HG02852 (cell line): ENCODE results near the gene SPEG.

Source experiments
- ATAC-seq: cut with Tn5 transposase; IDR thresholded peaks from one replicate; pipeline ENCODE4 v1.9.1; 2021; ENCODE audit warnings: mild to moderate bottlenecking, moderate library complexity; ENCODE audit not compliant: unreplicated experiment

The SPEG gene

DNA sequence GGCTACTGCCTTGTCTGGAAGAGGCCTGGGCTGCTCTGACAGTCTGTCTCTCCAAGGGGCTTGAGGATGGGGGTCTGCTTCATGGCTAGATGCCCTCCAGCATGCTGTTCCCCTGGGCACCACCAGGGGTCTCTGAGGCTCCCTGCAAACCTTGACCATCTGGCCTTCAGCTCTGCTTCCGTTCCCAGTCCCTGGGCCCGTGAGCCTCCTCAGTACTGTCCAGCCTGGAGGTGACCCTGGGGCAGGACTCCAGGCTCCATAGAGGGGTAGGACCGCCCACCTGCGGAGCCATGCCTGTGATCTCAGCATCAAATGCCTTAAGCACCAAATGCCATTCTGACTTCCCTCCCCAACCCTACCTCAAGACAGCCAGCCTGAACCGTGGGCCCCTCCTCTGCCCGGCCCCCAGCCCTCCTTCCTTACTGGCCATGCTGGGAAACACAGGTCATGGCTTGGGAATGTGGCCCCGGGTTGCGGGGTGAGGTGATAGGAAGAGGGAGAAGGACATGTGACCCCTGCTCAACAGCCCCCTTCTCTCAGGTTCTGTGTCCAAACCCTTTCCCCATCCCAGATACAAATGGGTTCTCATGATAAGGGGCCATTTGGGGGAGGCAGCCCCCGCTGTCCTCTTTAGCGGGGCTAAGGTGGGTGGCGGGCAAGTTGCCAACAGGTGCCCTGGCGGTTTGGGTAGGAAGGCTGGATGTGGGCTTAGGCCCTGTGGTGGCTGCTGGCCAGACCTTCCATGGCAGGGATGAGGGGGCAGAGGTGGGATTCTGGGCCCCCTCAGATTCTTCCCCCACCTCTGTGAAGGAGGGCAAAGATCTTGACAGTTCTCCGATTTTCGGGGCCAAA, 25.0 kb downstream of the SPEG start:
- peak; percentile 68 for ATAC-seq

GRCh38 chr2:219460424-219460926, 25.8 kb downstream of the SPEG start:
- ATAC-seq, result no peak

- ATAC-seq, result no peak
Observed at GRCh38 chr2:219461047-219461514, 26.4 kb downstream of the SPEG start.

- ATAC-seq, result no peak
Observed at GRCh38 chr2:219461669-219462068, 27.0 kb downstream of the SPEG start.

DNA sequence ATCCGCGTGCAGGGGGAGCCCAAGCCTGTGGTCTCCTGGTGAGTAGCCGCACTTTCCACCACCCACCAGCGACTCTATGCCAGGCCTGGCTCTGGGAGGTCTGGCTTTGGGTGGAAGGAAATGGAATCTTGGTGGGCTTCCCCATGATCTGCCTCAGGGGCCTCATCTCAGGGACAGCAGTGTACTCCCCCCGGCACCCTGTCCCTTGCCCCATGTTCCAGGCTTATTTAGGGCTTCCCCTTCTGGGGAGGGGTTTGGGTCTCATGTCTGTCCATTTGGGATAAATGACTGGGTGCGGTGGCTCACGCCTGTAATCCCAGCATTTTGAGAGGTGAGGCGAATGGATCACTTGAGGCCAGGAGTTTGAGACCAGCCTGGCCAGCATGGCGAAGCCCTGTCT, 27.7 kb downstream of the SPEG start:
- no peak for ATAC-seq

DNA sequence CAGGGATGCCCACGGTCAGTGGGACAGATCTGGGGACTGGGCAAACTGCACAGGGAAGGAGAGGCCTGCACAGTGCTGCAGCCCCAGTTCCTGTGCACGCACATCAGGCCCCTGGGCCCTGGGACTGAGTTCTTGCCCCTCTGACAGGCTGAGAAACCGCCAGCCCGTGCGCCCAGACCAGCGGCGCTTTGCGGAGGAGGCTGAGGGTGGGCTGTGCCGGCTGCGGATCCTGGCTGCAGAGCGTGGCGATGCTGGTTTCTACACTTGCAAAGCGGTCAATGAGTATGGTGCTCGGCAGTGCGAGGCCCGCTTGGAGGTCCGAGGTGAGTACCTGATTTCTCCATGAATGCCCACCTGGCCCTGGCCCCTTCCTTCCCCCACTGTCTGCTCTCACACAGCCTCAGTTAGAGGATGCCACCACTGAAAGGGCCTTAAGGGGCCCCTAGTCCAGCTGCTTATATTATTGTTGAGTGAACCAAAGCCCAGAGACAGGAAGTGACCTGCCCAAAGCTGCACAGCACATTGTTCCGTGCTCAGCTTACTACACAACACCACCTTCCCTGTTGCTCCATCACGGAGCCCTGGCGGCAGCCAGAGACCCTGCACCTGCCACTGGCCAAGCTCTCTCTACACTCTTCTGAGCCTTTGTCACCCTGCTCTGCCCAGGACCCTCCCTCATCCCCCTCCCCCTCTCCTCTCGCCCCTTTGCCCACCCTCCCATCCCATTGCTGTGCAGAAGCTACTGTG, 29.8 kb downstream of the SPEG start:
- no peak for ATAC-seq

GRCh38 chr2:219465659-219466561, 31.3 kb downstream of the SPEG start:
- no peak for ATAC-seq

- ATAC-seq, result no peak
Observed at GRCh38 chr2:219466816-219467735, 32.4 kb downstream of the SPEG start.

- no peak for ATAC-seq
Observed at GRCh38 chr2:219467736-219468075, 33.1 kb downstream of the SPEG start.

DNA sequence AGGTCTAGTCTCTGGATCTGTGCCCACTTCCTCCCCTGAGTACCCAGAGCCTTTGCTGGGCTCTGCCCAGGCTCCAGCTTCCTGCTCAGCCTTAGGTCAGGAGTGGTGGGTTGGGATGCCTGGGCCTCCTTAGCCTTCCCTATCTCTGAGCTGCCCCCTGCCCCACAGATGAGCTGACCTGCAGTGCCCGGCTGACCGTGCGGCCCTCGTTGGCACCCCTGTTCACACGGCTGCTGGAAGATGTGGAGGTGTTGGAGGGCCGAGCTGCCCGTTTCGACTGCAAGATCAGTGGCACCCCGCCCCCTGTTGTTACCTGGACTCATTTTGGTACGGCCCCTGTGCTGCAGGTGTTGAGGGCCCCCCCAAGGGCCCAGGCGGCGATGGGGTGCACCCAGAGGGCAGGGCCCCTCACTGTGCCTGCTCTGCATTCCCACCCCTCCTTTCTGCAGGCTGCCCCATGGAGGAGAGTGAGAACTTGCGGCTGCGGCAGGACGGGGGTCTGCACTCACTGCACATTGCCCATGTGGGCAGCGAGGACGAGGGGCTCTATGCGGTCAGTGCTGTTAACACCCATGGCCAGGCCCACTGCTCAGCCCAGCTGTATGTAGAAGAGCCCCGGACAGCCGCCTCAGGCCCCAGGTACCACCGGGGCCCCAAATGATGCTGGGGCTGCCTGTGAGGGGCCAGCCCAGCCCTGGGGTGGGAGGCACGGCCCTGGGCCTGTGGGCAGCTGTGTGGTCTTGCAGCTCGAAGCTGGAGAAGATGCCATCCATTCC, 34.0 kb downstream of the SPEG start:
- no peak for ATAC-seq

GRCh38 chr2:219469186-219469724, 34.6 kb downstream of the SPEG start:
- no peak for ATAC-seq

- ATAC-seq, result no peak
Observed at GRCh38 chr2:219470429-219470828, 35.8 kb downstream of the SPEG start.

DNA sequence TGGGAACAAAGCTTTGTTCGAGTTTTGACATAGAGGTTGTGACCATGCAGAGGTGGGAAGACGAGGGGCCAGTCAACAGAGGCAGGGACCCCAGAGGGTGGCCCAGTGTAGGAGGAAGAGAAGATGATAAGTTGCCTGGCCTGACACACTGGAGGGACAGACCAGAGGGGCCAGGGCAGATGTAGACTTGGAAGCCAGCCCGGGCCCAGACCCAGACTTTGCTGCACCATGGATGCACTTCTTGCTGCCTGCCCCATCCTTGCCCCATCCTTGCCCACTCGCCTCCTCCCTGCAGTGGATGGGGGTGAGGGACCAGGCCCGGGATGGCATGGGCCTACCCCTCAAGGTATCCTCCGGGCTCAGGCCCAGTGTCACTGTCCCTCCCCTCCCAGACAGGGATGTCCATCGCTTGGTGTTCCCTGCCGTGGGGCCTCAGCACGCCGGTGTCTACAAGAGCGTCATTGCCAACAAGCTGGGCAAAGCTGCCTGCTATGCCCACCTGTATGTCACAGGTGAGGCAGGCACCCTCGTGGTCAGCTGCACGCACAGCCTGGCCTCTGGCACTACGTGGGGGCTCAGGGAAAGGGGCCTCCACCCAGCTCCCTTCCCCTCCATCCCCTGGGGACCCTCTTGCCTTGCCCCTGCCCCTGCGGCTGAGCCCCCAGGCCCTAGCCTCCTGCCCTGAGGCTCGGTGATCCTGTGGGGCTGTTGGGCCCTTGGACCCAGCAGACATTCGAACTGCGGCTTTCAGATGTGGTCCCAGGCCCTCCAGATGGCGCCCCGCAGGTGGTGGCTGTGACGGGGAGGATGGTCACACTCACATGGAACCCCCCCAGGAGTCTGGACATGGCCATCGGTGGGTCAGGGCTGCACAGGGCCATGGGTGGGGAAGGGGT, 37.1 kb downstream of the SPEG start:
- no peak for ATAC-seq

- no peak for ATAC-seq
Observed at GRCh38 chr2:219472629-219473187, 38.1 kb downstream of the SPEG start.

GRCh38 chr2:219473511-219473910, 38.9 kb downstream of the SPEG start:
- ATAC-seq, result no peak

DNA sequence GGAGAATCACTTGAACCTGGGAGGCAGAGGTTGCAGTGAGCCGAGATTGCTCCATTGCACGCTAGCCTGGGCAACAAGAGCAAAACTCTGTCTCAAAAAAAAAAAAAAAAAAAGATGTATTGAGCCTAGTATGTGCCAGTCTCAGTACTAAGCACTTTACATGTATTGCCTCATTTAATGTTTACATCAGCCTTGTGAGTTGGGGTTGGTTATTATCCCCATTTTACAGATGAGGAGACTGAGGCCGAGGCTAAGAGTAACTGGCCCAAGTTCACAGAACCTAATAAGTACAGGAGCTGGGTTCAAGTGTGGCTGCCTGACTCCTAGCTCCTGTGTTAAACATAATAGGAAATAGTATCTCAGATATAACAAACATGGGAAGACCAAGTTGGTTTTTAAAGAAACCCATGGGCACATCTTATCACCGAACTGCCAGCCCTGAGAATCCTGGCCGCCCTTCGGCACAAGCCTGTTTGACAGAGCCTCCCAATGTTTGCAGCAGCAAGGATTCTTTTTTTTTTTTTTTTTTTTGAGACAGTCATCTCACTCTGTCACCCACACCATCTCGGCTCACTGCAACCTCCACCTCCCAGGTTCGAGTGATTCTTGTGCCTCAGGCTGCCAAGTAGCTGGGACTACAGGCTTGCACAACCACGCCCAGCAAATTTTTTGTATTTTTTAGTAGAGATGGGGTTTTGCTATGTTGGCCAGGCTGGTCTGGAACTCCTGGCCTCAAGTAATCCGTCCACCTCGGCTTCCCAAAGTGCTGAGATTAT, 39.8 kb downstream of the SPEG start:
- ATAC-seq, result no peak

DNA sequence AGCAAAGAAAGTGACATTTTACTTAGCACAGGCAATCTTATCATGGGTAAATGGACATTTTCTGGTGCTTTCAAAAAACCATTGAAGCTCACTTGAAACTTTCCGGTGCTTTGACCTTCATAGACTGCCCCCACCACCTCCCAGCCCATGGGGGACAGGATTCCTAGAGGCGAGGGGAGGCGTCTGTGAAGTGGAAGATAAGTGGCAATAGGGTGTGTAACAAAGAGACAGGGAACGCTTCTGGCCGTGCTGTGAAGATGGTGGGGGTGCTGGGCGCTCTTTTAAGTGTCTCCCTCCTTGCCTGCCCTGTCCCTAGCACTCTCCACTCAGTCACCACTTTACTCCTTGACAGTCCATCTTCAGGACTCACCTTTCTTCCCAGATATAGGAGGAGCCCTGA, 40.6 kb downstream of the SPEG start:
- no peak for ATAC-seq
